H9 (cell line): Measurements from ENCODE around the gene CASD1. TPM values are rescaled to one million over a fixed set of nuclear protein-coding genes. Genes with fewer than 3 reads are reported as not detected.

Experiments
- DNase-seq: peaks from one replicate; pipeline ENCODE4 v3.0.0-alpha.2; 2017
- H2AFZ ChIP-seq: one replicate; pipeline ENCODE4 v1.6.1; 2013; ENCODE audit warnings: mild to moderate bottlenecking, low read length, control low read depth, moderate library complexity
- H2AK5ac ChIP-seq: 2 replicates; pipeline ENCODE4 v1.6.1; 2013; ENCODE audit warnings: low read length, control low read depth, mixed read lengths; ENCODE audit not compliant: insufficient read length
- H2BK120ac ChIP-seq: one replicate; pipeline ENCODE4 v1.6.1; 2013; ENCODE audit warnings: low read depth, mild to moderate bottlenecking, low read length, control low read depth, inconsistent platforms; ENCODE audit not compliant: poor library complexity, severe bottlenecking
- H2BK12ac ChIP-seq: 2 replicates; pipeline ENCODE4 v1.6.1; 2013; ENCODE audit warnings: low read length, control low read depth, mixed read lengths, low read depth; ENCODE audit not compliant: insufficient read length
- H2BK15ac ChIP-seq: 2 replicates; pipeline ENCODE4 v1.6.1; 2013; ENCODE audit warnings: low read depth, low read length, control low read depth
- H2BK20ac ChIP-seq: one replicate; pipeline ENCODE4 v1.6.1; 2013; ENCODE audit warnings: low read depth, mild to moderate bottlenecking, low read length, control low read depth, inconsistent platforms; ENCODE audit not compliant: poor library complexity, severe bottlenecking
- H2BK5ac ChIP-seq: 2 replicates; pipeline ENCODE4 v1.6.1; 2013; ENCODE audit warnings: low read length, control low read depth, mixed read lengths; ENCODE audit not compliant: insufficient read length
- H3K14ac ChIP-seq: 2 replicates; pipeline ENCODE4 v1.6.1; 2013; ENCODE audit warnings: low read length, control low read depth; ENCODE audit not compliant: insufficient read depth
- H3K18ac ChIP-seq: 2 replicates; pipeline ENCODE4 v1.6.1; 2013; ENCODE audit warnings: low read depth, mild to moderate bottlenecking, mixed read lengths, low read length, control low read depth; ENCODE audit not compliant: insufficient read length
- H3K23ac ChIP-seq: 2 replicates; pipeline ENCODE4 v1.6.1; 2013; ENCODE audit warnings: low read length, control low read depth, mixed read lengths, low read depth; ENCODE audit not compliant: insufficient read length
- H3K23me2 ChIP-seq: 2 replicates; pipeline ENCODE4 v1.6.1; 2013; ENCODE audit warnings: low read depth, mild to moderate bottlenecking, mixed read lengths, low read length, control low read depth; ENCODE audit not compliant: insufficient read length, poor library complexity, severe bottlenecking
- H3K27ac ChIP-seq: 2 replicates; pipeline ENCODE4 v1.5.1; 2013; ENCODE audit warnings: low read length, control low read depth, mixed read lengths, low read depth; ENCODE audit not compliant: insufficient read length
- H3K27me3 ChIP-seq: 2 replicates; pipeline ENCODE4 v1.6.1; 2013; ENCODE audit warnings: low read length, control low read depth, inconsistent platforms; ENCODE audit not compliant: insufficient read depth
- H3K4ac ChIP-seq: 2 replicates; pipeline ENCODE4 v1.6.1; 2013; ENCODE audit warnings: low read depth, mild to moderate bottlenecking, control low read depth, inconsistent platforms, low read length, moderate library complexity
- H3K4me1 ChIP-seq: 2 replicates; pipeline ENCODE4 v1.6.1; 2013; ENCODE audit warnings: low read length, control low read depth, inconsistent platforms; ENCODE audit not compliant: insufficient read depth
- H3K4me2 ChIP-seq: 2 replicates; pipeline ENCODE4 v1.6.1; 2013; ENCODE audit warnings: low read length, control low read depth, mixed read lengths; ENCODE audit not compliant: insufficient read length, insufficient read depth
- H3K56ac ChIP-seq: 2 replicates; pipeline ENCODE4 v1.6.1; 2013; ENCODE audit warnings: low read depth, mild to moderate bottlenecking, mixed read lengths, low read length, control low read depth; ENCODE audit not compliant: insufficient read length
- H3K79me1 ChIP-seq: 2 replicates; pipeline ENCODE4 v1.6.1; 2013; ENCODE audit warnings: low read depth, mild to moderate bottlenecking, moderate library complexity, low read length, control low read depth, inconsistent platforms; ENCODE audit not compliant: insufficient read depth, poor library complexity, severe bottlenecking
- H3K79me2 ChIP-seq: 2 replicates; pipeline ENCODE4 v1.6.1; 2013; ENCODE audit warnings: low read length, control low read depth, inconsistent platforms; ENCODE audit not compliant: insufficient read depth
- H3K9ac ChIP-seq: 2 replicates; pipeline ENCODE4 v1.6.1; 2013; ENCODE audit warnings: low read length, control low read depth, mixed read lengths; ENCODE audit not compliant: insufficient read length; ENCODE audit errors: extremely low read depth
- H3K9me3 ChIP-seq: one replicate; pipeline ENCODE4 v1.6.1; 2013; ENCODE audit warnings: low read depth, low read length, inconsistent platforms; ENCODE audit not compliant: control insufficient read depth
- H3T11ph ChIP-seq: one replicate; pipeline ENCODE4 v1.6.1; 2013; ENCODE audit warnings: mild to moderate bottlenecking, low read length, control low read depth, inconsistent platforms
- H4K20me1 ChIP-seq: one replicate; pipeline ENCODE4 v1.6.1; 2013; ENCODE audit not compliant: control insufficient read depth, insufficient read length, insufficient read depth
- H4K5ac ChIP-seq: 2 replicates; pipeline ENCODE4 v1.6.1; 2013; ENCODE audit warnings: low read depth, mild to moderate bottlenecking, mixed read lengths, low read length, control low read depth; ENCODE audit not compliant: insufficient read length
- H4K8ac ChIP-seq: replicated peaks from 2 replicates; pipeline ENCODE4 v1.6.1; 2013; ENCODE audit warnings: low read length, control low read depth, mixed read lengths, low read depth; ENCODE audit not compliant: insufficient read length
- H4K91ac ChIP-seq: 2 replicates; pipeline ENCODE4 v1.6.1; 2013; ENCODE audit warnings: low read depth, mild to moderate bottlenecking, moderate library complexity, mixed read lengths, low read length, control low read depth; ENCODE audit not compliant: insufficient read length
- H3K27ac Mint-ChIP-seq, 3 experiments: 2 replicates in 2 of 3; 3 replicates in 1 of 3; pipeline ENCODE4 v1.8.0; 2020 to 2021; ENCODE audit warnings: mixed read lengths in 3 of 3, mild to moderate bottlenecking in 1 of 3, moderate library complexity in 1 of 3
- H3K27me3 Mint-ChIP-seq: 2 replicates; pipeline ENCODE4 v1.8.0; 2021; ENCODE audit warnings: low read depth, mild to moderate bottlenecking, moderate library complexity, mixed read lengths
- H3K36me3 Mint-ChIP-seq, 3 experiments: 2 replicates in 2 of 3; 3 replicates in 1 of 3; pipeline ENCODE4 v1.8.0; 2020 to 2021; ENCODE audit warnings: low read depth in 3 of 3, mixed read lengths in 3 of 3; ENCODE audit not compliant: insufficient read depth in 1 of 3
- H3K4me1 Mint-ChIP-seq, 2 experiments: 2 replicates each; pipeline ENCODE4 v1.8.0; 2020; ENCODE audit warnings: mixed read lengths in 2 of 2
- H3K4me3 Mint-ChIP-seq, 2 experiments: 2 replicates in 1 of 2; 3 replicates in 1 of 2; pipeline ENCODE4 v1.8.0; 2020 to 2021; ENCODE audit warnings: mild to moderate bottlenecking in 2 of 2, mixed read lengths in 2 of 2, moderate library complexity in 1 of 2
- H3K9me3 Mint-ChIP-seq, 2 experiments: 2 replicates in 1 of 2; 3 replicates in 1 of 2; pipeline ENCODE4 v1.8.0; 2020; ENCODE audit warnings: mild to moderate bottlenecking in 2 of 2, mixed read lengths in 2 of 2, moderate library complexity in 1 of 2
- CTCF ChIP-seq: fragments of 200-600 bp; sonication (generic); conservative IDR thresholded peaks from 3 replicates; pipeline ENCODE4 v1.8.0; 2021; ENCODE audit warnings: antibody characterized with exemption, mild to moderate bottlenecking
- WGBS: extraction: QIAGEN DNeasy Blood & Tissue Kit; methylation state at CpG from one replicate; pipeline ENCODE4 v1.1.7; 2013; ENCODE audit warnings: missing lambda C conversion rate, low lambda C conversion rate, mixed read lengths; ENCODE audit not compliant: insufficient read length; ENCODE audit errors: extremely low coverage; 5-methylcytosine and 5-hydroxymethylcytosine counted together
- total RNA-seq: library from RNA; stranded (reverse); gene quantifications from 2 replicates; pipeline ENCODE4 v1.2.1, GENCODE V29; 2021

CASD1 gene
- total RNA-seq, 1 experiment from 2014 or later, result 21.6 TPM

GRCh38 chr7:94482796-94483195, 26.8 kb upstream of the CASD1 start:
- Histone ChIP-seq H4K91ac (no peak overlapping the region), H3K9ac (no peak overlapping the region), H2BK15ac (no peak overlapping the region), H3K79me2 (no peaks in the 10 kb centered on the region), H2AK5ac (no peak overlapping the region), H3K27me3 (no peaks in the 10 kb centered on the region), H4K5ac (no peak overlapping the region), H2BK120ac (no peak overlapping the region), H3K56ac (no peak overlapping the region), H3T11ph (no peak overlapping the region), H2BK5ac (no peak overlapping the region), H3K23ac (no peak overlapping the region), H3K9me3 (no peaks in the 10 kb centered on the region), H3K27ac (no peak overlapping the region), H3K4me2 (no peak overlapping the region), H3K23me2 (no peaks in the 10 kb centered on the region), H2AFZ (no peak overlapping the region), H3K4me1 (no peaks in the 10 kb centered on the region), H4K8ac (no peak overlapping the region), H3K4ac (no peak overlapping the region), H3K14ac (no peak overlapping the region), H2BK20ac (no peak overlapping the region), H2BK12ac (no peak overlapping the region), H4K20me1 (no peaks in the 10 kb centered on the region), H3K79me1 (no peaks in the 10 kb centered on the region), H3K18ac (no peak overlapping the region)
- no CpG with 5 or more reads among the region's 9 CpGs for WGBS
- Mint-ChIP-seq H3K36me3 (no peaks in the 10 kb centered on the region), H3K4me3 (no peak overlapping the region), H3K27me3 (no peaks in the 10 kb centered on the region), H3K9me3 (no peaks in the 10 kb centered on the region), H3K27ac (no peak overlapping the region), H3K4me1 (no peaks in the 10 kb centered on the region)
- no peak for TF ChIP-seq CTCF
- no peak for DNase-seq
